Measurements from ENCODE around the gene CACNA2D2.

Gene CACNA2D2

GRCh38 chr3:50503504-50504342, at the start of gene CACNA2D2:
TSS of gene CACNA2D2 (minus strand) at chr3:50503634. CDS start at chr3:50503423, 211 bp downstream.
- peak; percentile 96 for DNase-seq (ENCODE audit: low spot score)

- no peak for DNase-seq (ENCODE audit: low spot score)
These were observed 49.2 kb upstream of the CACNA2D2 start for GRCh38 chr3:50552598-50552997.

- DNase-seq (ENCODE audit: low spot score): no peak
These were observed 48.4 kb upstream of the CACNA2D2 start for GRCh38 chr3:50551681-50552435.

GRCh38 chr3:50551054-50551659, 47.7 kb upstream of the CACNA2D2 start:
- no peak for DNase-seq (ENCODE audit: low spot score)

- peak; percentile 86 for DNase-seq (ENCODE audit: low spot score)
These were observed 46.8 kb upstream of the CACNA2D2 start for GRCh38 chr3:50550079-50550736.

- no peak for DNase-seq (ENCODE audit: low spot score)
These were observed 45.8 kb upstream of the CACNA2D2 start for GRCh38 chr3:50549226-50549625.

- no peak for DNase-seq (ENCODE audit: low spot score)
These were observed 42.3 kb upstream of the CACNA2D2 start for GRCh38 chr3:50545781-50546180.

- DNase-seq (ENCODE audit: low spot score): peak; percentile 94
These were observed 39.0 kb upstream of the CACNA2D2 start for GRCh38 chr3:50542177-50543034.

GRCh38 chr3:50539356-50540286, 36.2 kb upstream of the CACNA2D2 start:
- peak; percentile 58 for DNase-seq (ENCODE audit: low spot score)

- DNase-seq (ENCODE audit: low spot score): no peak
These were observed 34.1 kb upstream of the CACNA2D2 start for GRCh38 chr3:50537421-50538129.

- no peak for DNase-seq (ENCODE audit: low spot score)
These were observed 33.2 kb upstream of the CACNA2D2 start for GRCh38 chr3:50536471-50537180.

- no peak for DNase-seq (ENCODE audit: low spot score)
These were observed 31.4 kb upstream of the CACNA2D2 start for GRCh38 chr3:50534681-50535330.

- DNase-seq (ENCODE audit: low spot score): no peak
These were observed 30.5 kb upstream of the CACNA2D2 start for GRCh38 chr3:50533807-50534461.

- peak; percentile 37 for DNase-seq (ENCODE audit: low spot score)
These were observed 29.9 kb upstream of the CACNA2D2 start for GRCh38 chr3:50533316-50533715.

- DNase-seq (ENCODE audit: low spot score): no peak
These were observed 28.8 kb upstream of the CACNA2D2 start for GRCh38 chr3:50532062-50532705.

GRCh38 chr3:50531201-50531600, 27.8 kb upstream of the CACNA2D2 start:
- DNase-seq (ENCODE audit: low spot score): no peak
